H1 (cell line): ENCODE data around the gene NHERF2. TPM values are rescaled to one million over a fixed set of nuclear protein-coding genes. Genes with fewer than 3 reads are reported as not detected.

Source experiments
- CTCF ChIA-PET: fragments of 300-600 bp; sonication (Branson Sonifier 250); formaldehyde crosslinking; loops from one replicate; lab custom pipeline; 2021; ENCODE audit not compliant: partially characterized antibody; lab: Charles Lee
- POLR2A ChIA-PET: fragments of 300-600 bp; sonication (Branson Sonifier 250); formaldehyde crosslinking; loops from one replicate; lab custom pipeline; 2021; ENCODE audit warnings: inconsistent platforms; ENCODE audit not compliant: partially characterized antibody; lab: Charles Lee
- DNase-seq, 2 experiments: peaks; one replicate each; pipeline versions ENCODE4 v3.0.0 to v3.0.0-alpha.2; 2010 to 2022; ENCODE audit warnings: low spot score in 2 of 2, low read depth in 1 of 2, mixed read lengths in 1 of 2
- FAIRE-seq: peaks from 2 replicates; lab custom pipeline; 2011; peaks lifted over from hg19 to GRCh38; lab: Jason Lieb, UNC
- H2AFZ ChIP-seq: 2 replicates; pipeline ENCODE4 v1.8.1; 2012; ENCODE audit warnings: low read length, inconsistent platforms
- H2AK5ac ChIP-seq: 2 replicates; pipeline ENCODE4 v1.6.1; 2013; ENCODE audit warnings: low read depth, low read length
- H2BK120ac ChIP-seq: replicated peaks from 2 replicates; pipeline ENCODE3; 2013; ENCODE audit warnings: low read depth, low read length, inconsistent platforms
- H2BK12ac ChIP-seq: 2 replicates; pipeline ENCODE4 v1.6.1; 2013; ENCODE audit warnings: low read depth, low read length
- H2BK15ac ChIP-seq: 2 replicates; pipeline ENCODE4 v1.6.1; 2013; ENCODE audit warnings: low read length
- H2BK20ac ChIP-seq: 2 replicates; pipeline ENCODE4 v1.6.1; 2013; ENCODE audit warnings: low read length
- H2BK5ac ChIP-seq: 2 replicates; pipeline ENCODE4 v1.6.1; 2013; ENCODE audit warnings: low read depth, low read length
- H3K14ac ChIP-seq: 2 replicates; pipeline ENCODE4 v1.6.1; 2013; ENCODE audit warnings: inconsistent platforms; ENCODE audit not compliant: insufficient read length
- H3K18ac ChIP-seq: 2 replicates; pipeline ENCODE4 v1.6.1; 2013; ENCODE audit warnings: low read length; ENCODE audit errors: extremely low read depth
- H3K23ac ChIP-seq: 2 replicates; pipeline ENCODE4 v1.6.1; 2013; ENCODE audit warnings: inconsistent platforms; ENCODE audit not compliant: insufficient read length
- H3K23me2 ChIP-seq: 2 replicates; pipeline ENCODE4 v1.6.1; 2013; ENCODE audit warnings: low read depth, low read length
- H3K27ac ChIP-seq: 2 replicates; pipeline ENCODE4 v1.6.1; 2011; ENCODE audit warnings: low read depth, low read length, inconsistent platforms
- H3K27me3 ChIP-seq, 4 experiments: replicated peaks in 1 of 4; 1 replicate in 1 of 4; 2 replicates in 3 of 4; pipeline versions ENCODE4 v1.6.1 to v1.8.1; 2011 to 2013; ENCODE audit warnings: low read length in 3 of 4, mild to moderate bottlenecking in 3 of 4, inconsistent platforms in 2 of 4, mixed read lengths in 2 of 4, moderate library complexity in 1 of 4; ENCODE audit not compliant: control insufficient read depth in 3 of 4, insufficient read depth in 3 of 4; ENCODE audit errors: extremely low read depth in 1 of 4
- H3K36me3 ChIP-seq, 4 experiments: 2 replicates each; pipeline versions ENCODE4 v1.6.1 to v1.8.1; 2011 to 2013; ENCODE audit warnings: mild to moderate bottlenecking in 4 of 4, low read length in 3 of 4, moderate library complexity in 2 of 4, control low read depth in 1 of 4, inconsistent platforms in 1 of 4; ENCODE audit not compliant: insufficient read depth in 4 of 4, control insufficient read depth in 2 of 4
- H3K4ac ChIP-seq: replicated peaks from 2 replicates; pipeline ENCODE3; 2013; ENCODE audit warnings: low read length, low read depth, mixed read lengths, inconsistent platforms; ENCODE audit not compliant: insufficient read length
- H3K4me1 ChIP-seq, 4 experiments: replicated peaks in 1 of 4; 1 replicate in 1 of 4; 2 replicates in 3 of 4; pipeline versions ENCODE4 v1.6.1 to v1.8.1; 2011 to 2013; ENCODE audit warnings: low read length in 3 of 4, inconsistent platforms in 2 of 4, mixed read lengths in 1 of 4; ENCODE audit not compliant: insufficient read depth in 4 of 4, control insufficient read depth in 3 of 4
- H3K4me2 ChIP-seq, 2 experiments: 2 replicates each; pipeline versions ENCODE4 v1.6.1 to v1.8.1; 2011 to 2013; ENCODE audit warnings: low read depth in 2 of 2, low read length in 2 of 2, control low read depth in 1 of 2, inconsistent platforms in 1 of 2, mild to moderate bottlenecking in 1 of 2; ENCODE audit not compliant: insufficient read depth in 1 of 2
- H3K4me3 ChIP-seq, 4 experiments: fragments of 200-600, 300-600 bp in 1 of 4; sonication (generic), shearing (Covaris generic), sonication (Bioruptor Twin) in 1 of 4; 2 replicates each; pipeline versions ENCODE4 v1.5.1 to v1.8.1; 2011 to 2016; ENCODE audit warnings: low read length in 4 of 4, low read depth in 3 of 4, control low read depth in 2 of 4, inconsistent platforms in 2 of 4, mild to moderate bottlenecking in 2 of 4, mixed read lengths in 1 of 4, moderate library complexity in 1 of 4; ENCODE audit not compliant: insufficient read depth in 2 of 4; ENCODE audit errors: extremely low read depth in 1 of 4
- H3K56ac ChIP-seq: replicated peaks from 2 replicates; pipeline ENCODE3; 2013; ENCODE audit warnings: low read depth, mild to moderate bottlenecking, mixed read lengths, low read length, inconsistent platforms; ENCODE audit not compliant: insufficient read length
- H3K79me1 ChIP-seq: 2 replicates; pipeline ENCODE4 v1.6.1; 2013; ENCODE audit warnings: low read depth, low read length, control low read depth
- H3K79me2 ChIP-seq, 2 experiments: 2 replicates each; pipeline versions ENCODE4 v1.6.1 to v1.8.1; 2012 to 2013; ENCODE audit warnings: low read length in 2 of 2, mild to moderate bottlenecking in 2 of 2, inconsistent platforms in 1 of 2; ENCODE audit not compliant: insufficient read depth in 2 of 2, control insufficient read depth in 1 of 2
- H3K9ac ChIP-seq, 4 experiments: replicated peaks in 1 of 4; 1 replicate in 1 of 4; 2 replicates in 3 of 4; pipeline versions ENCODE4 v1.6.1 to v1.8.1; 2011 to 2013; ENCODE audit warnings: low read depth in 3 of 4, low read length in 3 of 4, control low read depth in 2 of 4, mild to moderate bottlenecking in 2 of 4, moderate library complexity in 2 of 4, inconsistent platforms in 1 of 4; ENCODE audit errors: extremely low read depth in 1 of 4
- H3K9me3 ChIP-seq, 2 experiments: 2 replicates each; pipeline versions ENCODE4 v1.6.1 to v1.8.1; 2012 to 2013; ENCODE audit warnings: mild to moderate bottlenecking in 2 of 2, moderate library complexity in 2 of 2, control low read depth in 1 of 2, inconsistent platforms in 1 of 2, low read depth in 1 of 2, low read length in 1 of 2, mixed read lengths in 1 of 2; ENCODE audit not compliant: insufficient read depth in 2 of 2
- H4K20me1 ChIP-seq, 2 experiments: replicated peaks in 1 of 2; 2 replicates each; pipeline versions ENCODE3 to v1.8.1; 2011 to 2013; ENCODE audit warnings: inconsistent platforms in 2 of 2, low read length in 2 of 2, mild to moderate bottlenecking in 1 of 2; ENCODE audit not compliant: insufficient read depth in 2 of 2, control insufficient read depth in 1 of 2
- H4K5ac ChIP-seq: 2 replicates; pipeline ENCODE4 v1.6.1; 2013; ENCODE audit warnings: low read length, low read depth, mixed read lengths, inconsistent platforms; ENCODE audit not compliant: insufficient read length
- H4K8ac ChIP-seq: 2 replicates; pipeline ENCODE4 v1.8.0; 2013; ENCODE audit warnings: mild to moderate bottlenecking, moderate library complexity, low read length, inconsistent platforms; ENCODE audit not compliant: insufficient read depth; ENCODE audit errors: extremely low read depth
- H4K91ac ChIP-seq: replicated peaks from 2 replicates; pipeline ENCODE3; 2013; ENCODE audit warnings: low read length, mixed read lengths, inconsistent platforms; ENCODE audit not compliant: insufficient read length
- EGR1 ChIP-seq: IDR thresholded peaks from 2 replicates; pipeline ENCODE4 v1.6.1; 2011; ENCODE audit warnings: low read depth, low read length, borderline replicate concordance
- RBBP5 ChIP-seq: IDR thresholded peaks from 2 replicates; pipeline ENCODE4 v1.7.1; 2012; ENCODE audit warnings: low read depth, mild to moderate bottlenecking, inconsistent platforms, low read length, moderate library complexity, borderline replicate concordance
- RNF2 ChIP-seq: fragments of 200-900, 300-1000 bp; sonication (generic); IDR thresholded peaks from 2 replicates; pipeline ENCODE4 v1.7.1; 2016; ENCODE audit warnings: borderline replicate concordance, low read depth, mild to moderate bottlenecking, antibody characterized with exemption, low read length; ENCODE audit not compliant: poor library complexity, severe bottlenecking; ENCODE audit errors: missing control alignments
- WGBS, 2 experiments: shearing (Covaris generic) in 1 of 2; methylation state at CpG; one replicate each; pipeline versions ENCODE4 v1.1.6 to v1.1.7; 2013 to 2015; ENCODE audit warnings: low lambda C conversion rate in 2 of 2, mixed read lengths in 2 of 2, inconsistent platforms in 1 of 2, low coverage in 1 of 2, missing lambda C conversion rate in 1 of 2; ENCODE audit not compliant: insufficient replicate concordance in 2 of 2, insufficient coverage in 1 of 2, insufficient read length in 1 of 2; ENCODE audit errors: extremely low coverage in 1 of 2, missing lambda C conversion rate in 1 of 2; 5-methylcytosine and 5-hydroxymethylcytosine counted together
- polyA plus RNA-seq, 7 experiments: library from polyadenylated mRNA; depleted of rRNA in 3 of 7; stranded (reverse) in 5 of 7; unstranded in 2 of 7; fragments of >200 nt in 5 of 7; fragments of 200-250 nt in 2 of 7; gene quantifications; 1 replicate in 5 of 7; 2 replicates in 1 of 7; 4 replicates in 1 of 7; pipeline versions ENCODE4 v1.2.1 to v1.2.3, GENCODE V29; 2011 to 2013; ENCODE audit warnings: missing spikeins in 2 of 7, mixed read lengths in 2 of 7
- total RNA-seq: library from RNA; stranded (reverse); fragmentation: NEBNext Ultra II Directional; extraction: Animal tissue kit (Norgen Biotek cat#: 25700); gene quantifications from 2 replicates; pipeline ENCODE4 v1.2.1, GENCODE V29; 2021

NHERF2 gene
- total and polyA plus RNA-seq, 2 of the 8 experiments (the other 6 are each of a cell fraction or from before 2014, with no cell fraction given): 13.9 to 19.3 TPM

DNA sequence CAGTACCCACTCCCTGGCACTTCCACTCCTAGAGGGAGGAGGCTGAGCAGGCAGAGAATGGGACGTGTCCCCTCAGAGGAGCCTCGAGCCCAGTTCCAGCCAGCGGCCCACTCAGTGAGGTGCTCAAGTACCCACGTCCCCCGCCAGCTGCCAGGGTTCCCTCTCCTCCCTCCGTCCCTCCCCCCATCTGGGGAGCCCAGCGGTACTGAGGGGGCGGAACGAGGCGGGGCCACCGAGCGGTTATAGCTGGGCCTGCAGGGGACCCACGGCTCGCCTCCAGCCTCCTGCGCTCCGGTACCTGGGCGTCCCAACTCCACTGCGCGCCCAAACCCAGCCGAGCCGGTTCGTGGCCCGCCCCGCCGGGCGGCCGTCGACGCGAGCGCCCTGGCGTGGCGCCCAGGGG, 7.2 kb upstream of the NHERF2 start, which contains the start of gene NPW:
Gene NPW, plus strand, starts transcription at position 268 of the 403 bp plus-strand sequence.
- Histone ChIP-seq H3K18ac (peak within 1 kb of the TSS; percentile 3; the same call in 1 of the 2 replicates), H3K79me1 (no peaks in the 10 kb centered on the region), H2BK120ac (no peak within 1 kb of the TSS), H3K9me3 (no peaks in the 10 kb centered on the region), H3K4me1 (peaks cover 0 to 21% (median 8%) of the 10 kb centered on the region in 4 experiments; a peak in 5 of 7 replicates), H4K20me1 (no peaks in the 10 kb centered on the region), H2BK5ac (no peak within 1 kb of the TSS), H3K4me2 (peak within 1 kb of the TSS; percentile 71 to 79), H3K23me2 (peaks cover 8% of the 10 kb centered on the region; the same call in 1 of the 2 replicates), H3K36me3 (peaks cover 0 to 5% (median 0%) of the 10 kb centered on the region in 4 experiments; a peak in 1 of 8 replicates), H4K8ac (peak within 1 kb of the TSS; percentile 46), H2AK5ac (no peak within 1 kb of the TSS), H3K9ac (no peak within 1 kb of the TSS; a peak in 2 of 7 replicates), H3K4me3 (peak within 1 kb of the TSS; percentile 21 to 59 (median 29); a peak in 7 of 8 replicates), H3K56ac (no peak within 1 kb of the TSS), H3K27ac (no peak within 1 kb of the TSS), H3K27me3 (peaks cover 22 to 38% (median 32%) of the 10 kb centered on the region in 4 experiments), H2AFZ (peak within 1 kb of the TSS; percentile 6; the same call in 1 of the 2 replicates), H3K14ac (no peak within 1 kb of the TSS), H2BK15ac (no peak within 1 kb of the TSS), H4K91ac (no peak within 1 kb of the TSS), H4K5ac (no peak within 1 kb of the TSS), H2BK12ac (no peak within 1 kb of the TSS; the same call in 1 of the 2 replicates), H3K23ac (no peak within 1 kb of the TSS), H3K4ac (no peak within 1 kb of the TSS), H3K79me2 (no peaks in the 10 kb centered on the region), H2BK20ac (no peak within 1 kb of the TSS)
- DNase-seq (peak in 1 of 2 experiments; percentile 78), FAIRE-seq (no peak)
- CTCF ChIA-PET: interaction anchor here (0.9 to 7.5 kb wide), 11 partner anchors 11 to 127 kb away, joined by 3 to 55 read pairs (median 5); no protein-coding TSS in a partner anchor
- POLR2A ChIA-PET: interaction anchor here (1.0 to 2.0 kb wide), 8 partner anchors 11 to 135 kb away, joined by 3 to 9 read pairs (median 5); partner anchors contain the start of genes RPS2 and TRAF7
- TF ChIP-seq RBBP5 (0 out of 2 replicates have a peak, but pooled peaks have one; percentile 15), EGR1 (peak; percentile 73; the same call in 1 of the 2 replicates), RNF2 (no peak)
- 5% methylated on average over 20 of the region's 33 CpGs; no CpG with 5 or more reads in 1 of the 2 experiments for WGBS, 2 experiments
